Stimulated activated CD8-positive, alpha-beta memory T cell treated with anti-CD3 and anti-CD28 coated beads, Interleukin-2, amount 100 ng/mL, for 48 hours (primary cell): ENCODE data around the gene ECE2.

Source experiments
- DNase-seq, 2 donors: peaks; one replicate each; pipeline ENCODE4 v3.0.0-alpha.2; 2020; ENCODE audit warnings: low read depth in 2 of 2

Gene ECE2

GRCh38 chr3:184275961-184276910 is at the start of gene ECE2:
Gene ECE2, plus strand, starts transcription at chr3:184276022. Its CDS starts 132 bp downstream, at chr3:184276154.
- DNase-seq = no peak

DNA sequence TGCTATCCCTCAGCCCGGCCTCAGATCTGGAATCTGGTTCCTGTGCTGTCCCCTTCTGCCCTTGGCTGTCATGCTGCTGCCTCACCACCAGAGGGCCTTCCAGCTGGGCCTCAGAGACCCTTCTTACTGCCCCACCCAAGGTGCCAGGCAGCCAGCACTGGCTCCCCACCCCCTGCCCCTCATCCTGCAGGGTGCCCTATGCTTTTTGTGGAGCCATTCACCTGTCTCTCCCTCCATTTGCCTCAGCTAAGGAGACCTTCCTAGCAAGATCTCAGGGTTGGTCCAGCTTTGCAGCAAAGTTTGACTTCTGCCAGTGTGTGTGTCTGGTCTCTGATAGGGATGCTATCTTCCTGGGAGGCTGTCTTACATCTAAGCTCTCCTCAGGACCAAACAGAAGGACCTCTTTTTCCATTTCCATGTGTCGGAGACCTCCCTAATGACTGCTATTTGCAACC is 48.3 kb upstream of the ECE2 start:
- DNase-seq = no peak

DNA sequence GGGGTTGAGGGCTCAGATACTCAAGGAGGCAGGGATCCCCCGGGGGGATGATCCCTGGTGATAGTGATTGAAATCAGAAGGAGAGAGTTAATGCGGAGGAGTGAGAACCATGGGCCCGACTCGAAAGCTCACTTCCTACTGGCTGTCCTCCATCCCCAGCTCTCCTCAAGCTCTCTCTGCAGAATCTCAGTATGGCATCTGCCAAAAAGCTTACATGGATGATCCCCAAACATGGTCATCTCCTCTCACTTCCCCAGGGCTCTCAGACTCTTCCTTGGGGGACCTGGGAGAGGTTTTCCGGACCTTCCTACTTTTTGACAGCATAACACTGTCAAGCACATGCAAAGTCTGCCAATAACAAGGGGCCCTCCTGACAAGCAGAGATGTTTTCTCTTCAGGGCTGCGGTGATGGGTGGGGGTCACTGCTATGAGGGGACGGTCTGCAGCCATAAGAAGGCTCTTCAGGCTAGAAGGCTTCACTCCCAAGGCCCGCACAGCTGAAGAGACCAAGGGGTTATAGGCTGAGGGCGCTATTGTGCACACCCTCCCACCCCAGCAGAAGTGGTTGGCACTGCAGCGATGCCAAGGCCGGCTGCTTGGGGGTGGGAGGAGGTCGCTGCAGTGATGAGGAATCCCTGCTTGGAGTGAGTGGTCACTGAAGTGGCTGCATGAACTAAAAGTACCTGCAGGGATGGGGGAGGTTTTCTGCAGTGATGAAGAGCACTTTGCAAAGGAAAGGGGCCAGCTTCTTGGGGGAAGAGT is 47.3 kb upstream of the ECE2 start:
- DNase-seq = no peak

DNA sequence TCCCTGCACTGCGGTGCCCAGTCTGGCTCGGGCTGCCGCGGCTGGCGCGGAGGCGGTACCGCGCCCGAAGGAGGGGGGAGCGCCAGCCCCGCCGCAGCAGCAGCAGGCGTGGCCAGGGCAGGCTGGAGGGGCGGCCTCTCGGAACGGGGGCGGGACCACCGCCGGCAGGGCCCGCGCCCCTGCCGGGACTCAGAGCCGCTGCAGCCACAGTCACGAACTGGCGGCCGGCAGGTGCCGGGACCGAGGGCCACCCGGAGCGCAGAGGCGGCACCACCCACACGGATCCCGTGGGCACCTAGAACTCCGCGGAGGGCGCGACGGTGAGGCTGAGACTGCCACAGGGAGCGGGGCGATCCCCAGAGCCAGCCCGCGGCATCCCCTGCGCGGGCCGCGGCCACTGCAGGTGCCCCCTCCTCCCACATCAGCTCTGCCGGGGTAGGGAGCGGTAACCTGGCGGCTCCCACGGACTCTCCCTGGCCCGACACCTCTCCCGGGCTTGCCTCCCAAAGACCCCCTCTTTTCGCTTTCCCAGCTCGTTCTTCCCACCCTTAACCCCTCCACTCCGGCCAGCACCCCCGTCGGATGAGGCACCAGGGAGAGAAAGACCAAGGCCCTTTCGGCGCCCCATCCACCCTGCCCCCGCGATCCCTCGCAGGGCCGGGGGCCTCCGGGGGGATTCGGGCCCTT is 46.3 kb upstream of the ECE2 start, which contains the start of gene VWA5B2:
Gene VWA5B2, plus strand, starts transcription at position 192 of the 687 bp plus-strand sequence. CDS start 944 bp downstream, outside the sequence.
- DNase-seq = peak; percentile 60 to 67

GRCh38 chr3:184230081-184230602 is 45.7 kb upstream of the ECE2 start:
- DNase-seq = no peak

- DNase-seq = no peak
Measured at GRCh38 chr3:184230603-184231528, 45.0 kb upstream of the ECE2 start.

DNA sequence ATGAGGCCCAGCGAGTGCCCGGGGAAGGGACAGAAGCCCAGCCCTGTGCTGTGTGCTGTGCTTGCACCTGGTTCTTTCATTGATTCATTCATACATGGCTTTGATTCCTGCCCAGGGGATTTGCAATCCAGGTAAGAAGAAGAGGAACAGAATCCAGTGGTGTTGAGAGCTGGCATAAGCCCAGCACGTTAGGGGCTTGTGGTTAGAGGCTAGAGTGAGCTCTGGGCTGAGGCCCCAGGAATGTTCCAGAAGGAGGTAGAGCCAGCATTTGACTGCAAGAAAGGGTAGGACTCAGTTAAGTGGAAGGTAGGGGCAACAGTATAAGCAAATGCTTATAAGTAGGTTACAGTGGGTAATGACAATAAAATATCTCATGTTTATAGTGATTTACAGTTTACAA is 44.2 kb upstream of the ECE2 start:
- no peak for DNase-seq

DNA sequence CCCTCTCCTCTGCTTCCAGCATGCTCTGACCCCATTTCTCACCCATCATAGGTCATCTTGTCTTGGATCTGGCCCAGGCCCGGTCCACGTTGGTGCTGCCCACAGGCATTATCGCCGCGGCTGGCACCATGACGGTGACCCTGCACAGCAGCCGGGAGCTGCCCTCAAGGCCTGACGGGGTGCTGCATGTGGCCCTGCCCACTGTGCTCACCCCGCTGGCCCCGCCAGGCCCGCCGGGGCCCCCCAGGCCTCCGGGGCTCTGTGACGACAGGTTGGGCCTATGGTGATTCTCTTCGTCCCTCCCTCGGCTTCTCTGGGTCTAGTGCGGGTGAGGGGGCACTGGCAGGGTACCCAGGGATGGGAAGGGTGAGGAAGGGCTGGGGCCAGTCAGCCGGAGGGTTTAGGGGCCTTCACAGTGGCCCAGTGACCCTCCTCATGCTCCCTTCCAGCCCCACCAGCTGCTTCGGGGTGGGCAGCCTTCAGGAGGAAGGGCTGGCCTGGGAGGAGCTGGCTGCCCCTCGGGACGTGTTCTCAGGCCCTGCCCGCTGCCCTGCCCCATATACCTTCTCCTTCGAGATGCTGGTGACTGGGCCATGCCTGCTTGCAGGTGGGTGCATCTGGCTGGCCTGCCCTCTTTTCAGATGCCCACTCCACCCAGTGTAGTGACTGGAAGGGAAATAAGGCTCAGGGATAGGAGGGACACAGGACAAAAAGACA is 42.5 kb upstream of the ECE2 start:
- no peak for DNase-seq

GRCh38 chr3:184234224-184234623 is 41.6 kb upstream of the ECE2 start:
- no peak for DNase-seq

GRCh38 chr3:184234671-184235380 is 41.0 kb upstream of the ECE2 start:
- DNase-seq = no peak

- no peak for DNase-seq
Measured at GRCh38 chr3:184235381-184236032, 40.3 kb upstream of the ECE2 start.

DNA sequence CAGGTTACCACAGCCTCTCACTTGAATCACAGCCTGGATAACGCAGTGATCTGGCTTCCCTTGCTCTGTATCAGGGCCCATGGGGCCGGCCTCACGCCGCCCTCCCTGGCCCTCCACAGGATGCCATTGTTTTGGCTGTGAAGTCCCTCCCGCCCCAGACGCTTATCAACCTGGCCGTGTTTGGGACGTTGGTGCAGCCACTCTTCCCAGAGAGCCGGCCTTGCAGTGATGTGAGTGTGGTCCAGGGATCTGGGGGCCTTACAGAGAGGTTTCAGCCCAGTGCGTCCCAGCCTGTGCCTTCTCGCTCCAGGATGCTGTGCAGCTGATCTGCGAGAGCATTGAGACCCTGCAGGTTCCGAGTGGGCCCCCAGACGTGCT is 39.8 kb upstream of the ECE2 start:
- no peak for DNase-seq

GRCh38 chr3:184236636-184237035 is 39.2 kb upstream of the ECE2 start:
- no peak for DNase-seq

- DNase-seq = no peak
Measured at GRCh38 chr3:184237211-184237610, 38.6 kb upstream of the ECE2 start.

GRCh38 chr3:184237807-184238206 is 38.0 kb upstream of the ECE2 start:
- no peak for DNase-seq

GRCh38 chr3:184238246-184238818 is 37.5 kb upstream of the ECE2 start:
- no peak for DNase-seq

DNA sequence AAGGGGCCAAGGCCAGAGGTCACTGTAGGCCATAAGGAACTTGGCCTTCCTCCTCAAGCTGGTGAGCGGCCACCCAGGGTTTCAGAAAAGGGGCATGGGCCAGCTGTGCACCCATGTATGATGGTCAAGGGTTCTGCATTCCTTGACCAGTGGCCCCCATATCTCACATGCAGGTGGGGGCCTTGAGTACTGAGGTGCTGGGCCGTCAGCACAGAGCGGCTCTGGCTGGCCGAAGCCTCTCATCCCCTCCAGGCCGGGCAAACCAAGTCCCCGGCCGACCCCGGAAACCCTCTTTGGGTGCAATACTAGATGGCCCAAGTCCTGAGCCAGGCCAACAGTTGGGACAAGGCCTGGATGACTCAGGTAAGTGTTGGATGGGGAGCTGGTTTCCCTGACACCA is 36.6 kb upstream of the ECE2 start:
- DNase-seq = no peak

DNA sequence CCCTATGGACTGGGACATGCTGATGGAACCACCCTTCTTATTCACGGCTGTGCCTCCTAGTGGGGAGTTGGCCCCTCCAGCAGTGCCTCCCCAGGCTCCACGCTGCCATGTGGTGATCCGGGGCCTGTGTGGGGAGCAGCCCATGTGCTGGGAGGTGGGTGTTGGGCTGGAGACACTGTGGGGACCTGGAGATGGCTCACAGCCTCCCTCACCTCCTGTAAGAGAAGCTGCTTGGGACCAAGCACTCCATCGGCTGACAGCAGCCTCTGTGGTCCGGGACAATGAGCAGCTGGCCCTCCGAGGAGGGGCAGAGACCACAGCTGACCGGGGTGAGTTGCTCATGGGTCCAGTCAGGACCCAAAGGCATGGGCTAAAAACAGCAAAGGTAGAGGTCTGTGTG is 36.1 kb upstream of the ECE2 start:
- no peak for DNase-seq
